ENCODE results near the gene RPS6KA5.
"Not testable (repeated sequence)": the region's sequence is repeated elsewhere in the genome, so short reads cannot be mapped to it uniquely, and the experiment has no call there.

RPS6KA5 gene

DNA sequence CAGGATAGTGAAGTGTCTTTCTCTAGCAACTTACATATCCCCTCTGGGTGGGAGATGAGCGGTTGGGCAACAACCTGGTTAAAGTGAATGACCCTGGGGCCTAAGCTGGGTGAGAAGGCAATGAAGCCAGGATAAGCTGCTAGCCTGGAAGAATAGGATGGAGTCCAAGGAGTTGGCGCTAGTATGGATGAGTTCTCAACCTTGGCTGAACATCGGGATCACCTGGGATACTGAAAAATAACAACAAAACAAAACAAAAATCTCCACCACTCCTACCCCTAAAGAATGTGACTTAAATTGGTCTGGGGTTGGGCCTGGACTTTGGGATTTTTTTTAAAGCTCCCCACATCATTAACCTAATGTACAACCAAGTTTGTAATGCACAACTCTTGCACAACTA lies 4.8 kb upstream of the RPS6KA5 start:
- no peak for DNase-seq

DNA sequence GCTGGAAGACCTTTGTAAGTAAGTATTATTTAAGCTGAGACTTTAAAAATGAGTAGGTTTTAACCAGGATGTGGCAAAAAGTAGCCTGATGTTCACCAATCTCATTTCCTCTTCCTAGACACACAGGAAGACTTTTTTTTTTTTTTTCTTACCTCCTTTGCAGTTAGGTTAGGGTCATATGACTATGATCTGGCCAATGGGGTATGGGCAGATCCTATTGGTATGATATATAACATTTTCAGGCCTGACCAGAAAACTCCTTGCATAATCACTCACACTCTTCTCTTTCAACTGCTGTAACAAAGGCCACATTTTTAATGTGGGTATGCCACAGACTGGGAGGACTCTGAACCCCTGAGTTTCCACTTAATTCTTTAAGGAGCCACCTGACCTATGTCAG lies 2.7 kb upstream of the RPS6KA5 start:
- DNase-seq = no peak

DNA sequence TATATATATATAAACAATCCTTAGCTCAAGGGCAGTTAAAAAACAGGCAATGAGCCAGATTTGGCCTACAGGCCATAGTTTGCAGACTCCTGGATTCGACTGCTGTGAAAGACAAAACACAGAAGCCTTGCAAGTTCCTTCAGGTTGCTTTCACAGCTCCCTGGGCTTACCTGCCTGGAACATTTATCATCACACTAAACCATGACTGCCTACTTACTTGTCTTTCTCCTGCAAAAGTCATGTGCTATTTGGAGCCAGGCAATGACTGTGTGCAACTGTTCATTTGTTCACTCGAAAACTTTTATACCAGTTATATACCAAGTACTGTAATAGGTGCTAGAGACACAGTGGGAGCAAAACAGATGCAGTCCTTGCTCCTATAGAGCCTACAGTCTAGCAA lies 2.2 kb upstream of the RPS6KA5 start:
- DNase-seq = no peak

DNA sequence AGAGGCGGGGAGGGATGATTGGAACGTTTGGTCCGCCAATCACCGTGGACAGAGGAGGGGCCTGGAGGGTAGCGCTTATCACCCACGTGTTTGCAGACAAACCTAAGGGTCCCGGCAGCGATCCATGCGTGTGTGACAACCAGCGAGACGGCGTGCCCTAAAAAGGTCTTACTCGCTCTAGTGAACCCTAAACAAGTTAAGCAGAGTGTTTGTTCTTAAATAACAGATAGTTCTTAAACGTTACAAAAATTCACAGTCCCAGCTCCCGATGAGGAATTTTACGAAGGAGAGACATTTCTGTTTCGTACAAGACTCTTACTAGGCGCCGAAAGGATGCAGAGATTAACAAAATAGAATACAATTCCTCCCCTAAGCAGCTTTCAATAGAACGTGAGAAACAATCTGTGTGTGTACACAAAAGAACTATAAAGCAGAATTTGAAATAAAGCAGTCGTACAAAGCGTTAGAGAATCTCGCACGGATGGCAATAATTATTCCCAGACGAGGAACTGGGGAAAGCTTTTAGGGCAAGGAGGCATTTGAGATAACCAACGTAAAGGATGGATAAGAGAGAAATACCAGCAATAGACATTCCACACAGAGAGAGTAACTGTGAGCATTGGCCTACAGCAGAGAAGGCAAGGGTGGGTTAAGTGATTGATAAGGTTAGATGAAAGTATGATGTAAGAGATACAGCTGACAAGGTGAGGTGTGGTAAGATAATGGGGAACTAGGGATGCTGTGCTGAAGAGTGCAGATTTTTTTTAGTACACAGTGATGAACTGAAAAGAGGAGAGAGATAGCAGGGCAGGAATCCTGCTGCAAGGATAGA lies 831 bp upstream of the RPS6KA5 start:
- no peak for DNase-seq

DNA sequence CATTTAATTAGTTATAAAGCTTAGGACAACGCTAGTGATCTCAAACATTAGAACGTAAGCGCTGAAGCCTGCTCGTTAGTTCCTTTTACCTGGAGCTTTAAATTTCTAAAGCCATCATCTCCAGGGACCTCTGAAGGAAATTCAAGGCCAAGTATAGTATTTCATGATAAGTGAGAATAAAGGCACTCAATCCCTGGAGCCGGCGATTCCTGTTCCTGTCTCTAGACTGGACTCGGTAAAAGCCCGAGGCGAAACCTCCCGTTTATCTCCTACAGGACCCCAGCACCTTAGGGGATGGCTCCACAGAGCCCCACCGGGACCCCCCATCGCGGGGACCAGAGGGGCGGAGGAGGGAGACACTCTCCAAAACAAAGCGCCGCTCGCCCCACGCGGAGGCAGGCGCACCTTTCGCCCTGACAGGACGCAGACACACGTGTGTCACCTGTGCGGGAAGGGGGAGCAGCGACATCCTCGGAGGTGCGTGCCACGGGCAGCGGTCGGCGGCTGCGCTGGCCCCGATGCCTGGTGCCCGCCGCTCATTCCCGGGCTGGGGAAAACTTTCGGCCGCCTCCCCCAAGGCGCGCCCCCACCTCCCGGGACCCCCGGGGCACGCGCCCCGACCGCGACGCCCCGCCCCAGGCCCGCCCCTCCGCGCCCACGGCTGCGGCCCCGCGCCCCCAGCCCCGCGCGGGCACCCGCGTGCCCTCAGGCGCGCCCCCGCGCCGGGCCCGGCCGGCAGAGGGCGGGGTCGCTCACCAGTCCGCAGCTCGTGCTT lies 678 bp downstream of the RPS6KA5 start:
- no peak for DNase-seq

DNA sequence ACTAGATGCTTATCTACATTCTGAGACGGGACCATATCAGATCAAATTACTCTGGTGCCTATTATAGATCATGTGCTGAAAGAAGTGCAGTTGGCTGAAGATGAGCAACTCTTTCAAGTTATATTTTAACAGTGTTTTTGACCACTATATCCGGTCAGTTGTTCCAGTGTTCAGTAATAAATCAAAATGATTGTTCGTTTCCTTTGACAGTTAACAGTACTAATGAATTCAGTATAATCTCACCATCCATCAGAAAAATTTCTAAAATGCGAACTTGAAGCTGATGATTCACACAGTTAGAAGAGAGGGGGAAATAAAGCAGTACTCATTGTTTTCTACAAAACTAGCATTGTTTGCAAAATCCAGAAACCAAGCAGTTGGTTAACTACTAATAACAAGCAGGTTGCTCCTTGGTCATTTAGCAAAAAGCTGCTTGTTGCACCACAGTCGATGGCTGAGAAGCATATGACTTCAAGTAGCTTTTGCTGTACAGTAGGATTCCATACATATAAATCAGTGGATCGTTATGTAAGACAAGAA lies 2.3 kb downstream of the RPS6KA5 start:
- no peak for DNase-seq

DNA sequence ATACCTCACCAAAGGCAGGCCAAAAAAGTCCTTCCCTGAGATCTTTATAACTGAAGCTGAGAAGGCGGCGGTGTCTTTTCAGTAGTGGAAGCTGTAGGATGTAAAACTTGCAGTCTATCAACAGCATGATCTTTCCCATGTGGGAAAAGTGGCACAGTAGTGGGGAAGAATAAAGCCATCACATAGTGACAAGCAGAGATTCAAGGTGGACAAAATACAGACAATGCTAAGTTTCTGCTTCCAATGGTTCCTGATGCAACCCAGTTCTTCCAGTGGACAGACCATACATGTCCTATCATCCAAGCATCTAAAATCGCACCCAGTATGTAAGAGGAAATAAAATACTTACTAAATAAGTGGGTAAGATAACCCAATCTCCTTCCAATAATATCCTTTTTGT lies 4.1 kb downstream of the RPS6KA5 start:
- no peak for DNase-seq

DNA sequence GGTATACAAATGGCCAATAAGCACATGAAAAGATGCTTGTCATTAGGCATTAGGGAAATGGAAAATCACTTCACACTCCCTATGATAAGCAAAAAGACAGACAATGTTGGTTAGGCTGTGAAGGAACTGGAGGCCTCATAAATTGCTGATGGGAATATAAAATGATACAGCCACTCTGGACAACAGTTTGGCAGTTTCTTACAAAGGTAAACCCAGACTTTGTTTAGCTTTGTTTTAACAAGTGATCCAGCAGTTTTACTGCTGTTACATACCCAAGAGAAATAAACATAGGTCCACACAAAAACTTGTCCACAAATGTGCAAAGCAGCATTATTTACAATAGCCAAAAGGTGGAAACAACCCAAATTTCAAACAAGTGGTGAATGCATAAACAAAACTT lies 5.4 kb downstream of the RPS6KA5 start:
- no peak for DNase-seq

DNA sequence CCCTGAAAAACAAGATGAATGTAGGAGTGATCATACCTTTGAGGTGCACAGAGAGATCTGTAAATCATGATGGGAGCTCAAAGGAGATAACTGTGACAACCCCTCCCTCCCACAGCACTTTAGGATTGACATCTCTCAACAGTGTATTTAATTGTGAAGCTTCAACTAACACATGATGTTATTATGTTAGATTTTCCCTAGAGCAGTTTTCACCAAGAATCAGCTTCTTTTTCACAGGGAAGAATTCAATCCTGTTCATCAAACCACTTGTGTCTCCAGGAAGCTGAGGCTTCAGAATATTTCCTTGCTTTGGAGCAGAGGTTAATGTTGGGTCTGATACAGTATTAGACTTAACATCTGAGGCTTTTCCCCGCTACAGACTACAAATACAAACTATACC lies 11.8 kb downstream of the RPS6KA5 start:
- DNase-seq = no peak

DNA sequence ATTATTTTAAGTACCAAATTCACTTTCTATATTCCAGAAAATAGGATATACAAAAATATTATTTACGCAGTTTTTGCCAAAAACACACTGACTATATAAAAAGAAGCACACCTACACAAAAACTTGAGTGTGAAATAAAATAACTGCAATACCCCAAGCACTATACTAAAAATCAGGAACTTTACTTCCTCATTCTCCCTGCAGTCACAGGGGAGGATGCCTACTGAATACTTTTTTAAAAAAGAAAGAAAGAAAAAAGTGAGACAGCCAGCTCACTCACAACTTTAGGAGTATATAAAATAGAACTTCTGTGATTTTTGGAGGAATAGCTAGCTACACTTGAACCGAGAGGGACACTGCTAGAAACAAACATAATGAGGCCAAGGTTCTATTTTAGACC lies 12.2 kb downstream of the RPS6KA5 start:
- DNase-seq = no peak

DNA sequence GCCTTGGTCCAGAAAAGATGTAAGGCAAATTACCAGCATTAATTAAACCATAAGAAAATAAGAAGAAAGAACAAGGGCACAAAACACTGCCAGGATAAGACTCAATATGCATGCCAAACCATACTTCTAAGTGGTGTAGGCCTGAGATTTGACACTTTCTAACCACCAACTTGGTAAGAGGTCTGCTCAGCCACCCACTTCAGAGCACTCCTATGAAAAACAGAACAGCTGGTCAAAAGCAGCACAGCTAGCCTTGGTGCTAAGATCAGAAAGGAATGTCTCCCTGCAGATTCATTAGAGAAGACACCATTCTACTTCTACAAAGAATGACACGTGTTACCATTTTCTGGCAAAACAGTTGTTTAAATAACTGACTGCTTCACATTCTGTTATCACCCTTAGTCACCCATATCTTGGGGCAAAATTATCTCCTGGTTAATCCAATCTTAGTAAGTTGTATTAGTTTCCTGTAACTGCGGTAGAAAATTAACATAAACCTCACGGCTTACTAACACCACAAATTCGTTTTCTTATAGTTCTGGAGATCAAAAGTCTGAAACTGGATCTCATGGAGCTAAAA lies 13.2 kb downstream of the RPS6KA5 start:
- no peak for DNase-seq

DNA sequence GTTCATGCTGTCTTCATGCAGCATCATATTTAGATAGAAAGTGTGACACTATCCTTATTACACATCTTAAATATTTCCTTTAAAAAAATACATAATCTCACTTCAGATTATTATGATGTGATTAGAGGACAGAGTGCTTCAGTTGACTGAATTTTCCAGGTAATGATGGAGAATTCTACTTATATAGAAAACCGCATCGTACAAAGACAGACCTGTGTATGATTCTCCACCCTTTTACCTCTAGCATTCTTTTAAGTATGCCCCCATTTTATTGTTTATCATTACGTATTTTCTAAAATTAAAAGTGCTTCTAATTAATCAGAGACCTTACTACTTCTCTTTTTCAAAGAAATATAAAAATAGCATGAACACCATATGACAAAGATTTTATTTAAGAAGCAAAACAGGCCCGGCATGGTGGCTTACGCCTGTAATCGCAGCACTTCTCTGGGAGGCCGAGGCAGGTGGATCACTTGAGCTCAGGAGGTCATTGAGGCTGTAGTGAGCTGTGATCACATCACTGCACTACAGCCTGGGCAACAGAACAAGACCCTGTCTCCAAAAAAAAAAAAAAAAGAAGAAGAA lies 13.9 kb downstream of the RPS6KA5 start:
- no peak for DNase-seq

DNA sequence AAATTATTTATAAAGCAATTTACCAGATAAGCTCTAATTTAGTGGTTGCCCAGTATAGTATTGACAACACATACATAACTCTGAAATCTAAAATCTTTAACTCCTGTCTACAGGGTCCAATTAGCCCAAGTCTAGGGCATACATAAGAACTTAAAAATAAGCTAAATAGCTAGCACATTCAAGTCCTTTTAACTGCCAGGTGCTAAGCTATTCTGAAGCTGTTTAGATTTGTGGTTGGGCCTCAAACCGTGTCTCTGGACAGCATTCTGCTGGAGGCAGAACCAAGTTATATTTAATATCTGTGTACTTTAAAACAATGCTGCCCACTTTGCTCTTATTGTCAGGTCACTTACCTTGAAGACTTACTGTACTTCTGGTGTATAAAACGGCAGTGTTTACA lies 19.0 kb downstream of the RPS6KA5 start:
- no peak for DNase-seq

DNA sequence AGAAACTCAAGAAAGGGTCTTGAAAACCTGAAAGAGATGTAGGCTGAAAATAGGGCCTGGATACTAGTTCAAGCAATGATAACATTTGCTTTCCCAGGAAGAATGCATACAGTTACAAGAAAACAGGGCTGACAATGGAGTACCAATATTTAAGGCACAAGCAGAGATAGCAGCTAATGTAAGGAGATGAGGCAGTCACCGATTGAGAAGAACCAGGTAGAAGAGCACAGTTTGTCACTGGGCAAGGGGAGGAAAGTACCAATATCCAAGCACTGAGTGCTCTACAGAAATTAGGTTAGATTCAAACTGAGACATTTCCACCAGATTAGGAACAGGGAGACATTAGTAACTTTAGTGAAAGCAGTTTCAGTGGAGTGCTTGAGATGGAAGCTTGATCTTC lies 19.9 kb downstream of the RPS6KA5 start:
- DNase-seq = no peak

DNA sequence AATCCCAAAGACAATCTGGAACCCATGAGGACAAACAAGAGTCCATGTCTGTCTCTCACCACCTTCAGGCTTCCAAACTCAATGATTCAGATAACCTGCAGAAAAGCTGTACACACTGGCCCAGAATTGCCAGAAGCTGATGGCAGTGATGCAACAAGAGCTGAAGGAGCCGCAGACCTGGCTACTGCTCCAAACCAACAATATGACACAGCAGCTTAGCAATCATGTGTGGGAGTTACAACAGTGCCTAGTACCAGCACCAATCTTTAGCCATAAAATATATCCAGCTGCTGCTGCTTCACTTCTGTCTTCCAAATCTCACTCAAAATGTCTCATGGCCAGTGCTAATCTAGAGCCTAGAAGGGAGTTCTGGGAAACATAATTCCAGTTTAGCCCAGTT lies 22.0 kb downstream of the RPS6KA5 start:
- no peak for DNase-seq

DNA sequence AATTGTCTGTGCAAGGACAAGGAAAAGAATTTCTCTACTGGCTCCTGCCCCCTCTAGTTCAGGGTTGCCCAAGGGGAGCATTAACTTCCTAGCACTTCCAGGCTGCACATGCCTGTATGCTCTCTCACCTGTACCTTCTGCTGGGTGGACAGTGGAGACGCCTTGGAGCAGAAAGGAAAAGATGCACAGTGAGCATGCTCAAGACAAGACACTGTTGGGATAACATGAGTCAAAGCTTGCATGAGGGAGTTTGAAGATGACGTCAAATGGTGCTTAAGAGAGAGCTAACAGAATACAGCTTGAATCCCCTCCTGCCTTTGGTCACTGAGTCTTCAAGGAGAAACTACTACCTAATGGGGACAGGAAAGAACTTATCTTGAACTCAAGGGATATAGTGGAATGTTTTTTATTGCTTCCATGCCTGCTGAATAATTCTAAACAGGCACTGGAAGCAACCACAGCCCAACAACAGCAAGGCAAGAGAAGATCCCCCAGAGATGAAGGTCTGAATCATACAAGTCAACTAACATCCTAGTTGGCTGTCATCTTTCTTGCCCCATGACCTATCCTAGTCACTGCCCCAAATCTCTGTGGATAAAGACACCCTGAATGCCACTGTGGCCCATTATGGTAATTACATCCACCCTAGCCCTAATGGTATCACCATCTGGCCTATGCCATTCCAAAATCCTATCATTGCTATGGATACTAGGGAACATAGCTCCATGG lies 23.5 kb downstream of the RPS6KA5 start:
- DNase-seq = no peak

DNA sequence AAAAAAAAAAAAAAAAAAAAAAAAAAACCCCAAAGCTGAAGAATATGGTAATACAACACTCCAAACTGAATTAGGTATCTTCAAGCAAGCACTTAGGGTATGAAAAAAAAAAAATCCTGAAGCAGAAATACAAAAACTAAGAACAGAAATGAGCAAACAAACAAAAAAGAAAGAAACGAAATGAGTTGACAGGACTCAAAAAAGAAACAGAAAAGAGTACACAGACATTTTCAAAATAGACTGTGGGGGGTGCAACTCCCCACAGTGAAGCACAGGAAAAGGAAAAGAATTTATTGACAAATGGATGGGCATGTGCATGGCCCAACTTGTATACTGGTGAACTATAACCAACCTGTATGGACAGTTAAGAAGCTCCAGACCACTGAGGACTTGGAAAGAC lies 24.6 kb downstream of the RPS6KA5 start:
- no peak for DNase-seq

DNA sequence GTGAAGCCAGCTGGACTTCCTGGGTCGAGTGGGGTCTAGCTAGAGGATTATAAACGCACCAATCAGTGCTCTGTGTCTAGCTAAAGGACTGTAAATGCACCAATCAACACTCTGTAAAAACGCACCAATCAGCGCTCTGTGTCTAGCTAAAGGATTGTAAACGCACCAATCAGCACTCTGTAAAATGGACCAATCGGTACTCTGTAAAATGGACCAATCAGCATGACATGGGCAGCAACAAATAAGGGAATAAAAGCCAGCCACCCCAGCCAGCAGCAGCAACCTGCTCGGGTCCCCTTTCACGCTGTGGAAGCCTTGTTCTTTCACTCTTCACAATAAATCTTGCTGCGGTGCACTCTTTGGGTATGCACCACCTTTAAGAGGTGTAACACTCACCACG lies 26.1 kb downstream of the RPS6KA5 start:
- DNase-seq = not testable (repeated sequence)

DNA sequence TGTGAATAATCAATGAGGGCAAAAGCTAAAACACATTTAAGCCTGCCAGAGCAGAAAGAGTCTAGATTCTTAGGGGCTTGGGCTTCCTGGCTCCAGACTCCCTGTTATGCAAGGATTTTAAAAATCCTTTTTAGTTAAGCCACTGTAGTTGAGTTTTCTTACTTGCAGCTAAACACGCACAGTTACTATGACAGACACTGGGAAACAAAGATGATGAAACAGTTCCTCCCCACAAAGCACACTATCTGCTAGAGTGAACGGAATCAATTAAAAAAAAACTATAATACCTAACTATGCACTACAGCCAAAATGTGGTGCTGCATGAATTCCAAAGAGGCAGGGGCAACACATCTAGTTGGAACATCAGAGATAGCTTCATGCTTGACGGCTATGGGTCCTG lies 28.2 kb downstream of the RPS6KA5 start:
- no peak for DNase-seq

DNA sequence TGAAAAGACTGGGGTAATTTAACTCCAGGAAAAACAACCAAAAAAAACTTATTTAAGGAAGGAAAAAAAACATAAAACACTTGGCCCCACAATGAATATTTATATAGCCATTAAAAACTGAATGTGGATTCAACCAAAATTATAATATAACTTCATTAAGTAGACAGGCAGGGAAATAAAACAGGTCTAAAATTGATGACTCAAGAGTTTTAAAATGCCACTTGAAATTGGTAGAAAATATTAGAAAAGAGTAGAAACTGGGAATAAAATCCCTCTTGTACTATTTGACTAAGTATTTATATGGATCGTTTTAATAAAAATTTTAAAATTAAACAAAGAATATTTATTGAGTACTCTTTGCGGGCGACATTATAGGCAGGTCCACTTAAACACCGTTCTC lies 28.8 kb downstream of the RPS6KA5 start:
- no peak for DNase-seq

DNA sequence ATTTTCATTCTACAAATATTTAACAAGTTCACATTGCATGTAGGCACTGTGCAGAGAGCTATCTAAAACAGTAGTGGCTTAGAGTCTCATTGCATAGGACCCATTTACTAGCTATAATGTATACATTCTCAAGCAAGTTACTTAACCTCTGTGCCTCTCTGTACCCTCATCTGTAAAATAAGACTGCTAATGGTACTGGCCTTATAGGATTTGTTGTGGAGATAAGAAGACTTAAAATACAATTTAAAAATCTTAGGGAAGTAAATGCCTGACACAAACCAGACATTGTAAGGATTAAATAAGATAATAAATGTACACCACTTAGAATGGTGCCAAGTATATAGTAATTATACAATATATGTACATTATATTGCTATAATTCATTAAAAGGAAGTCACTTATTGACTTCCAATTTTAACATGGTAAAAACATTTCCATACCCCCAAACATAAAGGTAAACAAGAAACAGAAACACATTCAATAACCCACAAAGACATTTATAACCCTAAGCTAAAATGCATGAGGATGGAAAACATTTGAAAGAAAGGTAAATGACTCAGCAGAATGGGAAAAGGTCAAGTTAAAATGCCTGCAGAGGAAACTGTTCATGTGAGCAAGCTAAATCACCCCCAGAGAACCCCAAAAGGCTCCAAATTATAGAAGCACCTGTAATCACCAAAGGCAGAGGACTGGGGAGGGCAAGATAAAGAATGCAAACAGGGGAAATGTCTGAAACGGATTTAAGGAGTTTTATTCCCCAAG lies 30.8 kb downstream of the RPS6KA5 start:
- DNase-seq = no peak

DNA sequence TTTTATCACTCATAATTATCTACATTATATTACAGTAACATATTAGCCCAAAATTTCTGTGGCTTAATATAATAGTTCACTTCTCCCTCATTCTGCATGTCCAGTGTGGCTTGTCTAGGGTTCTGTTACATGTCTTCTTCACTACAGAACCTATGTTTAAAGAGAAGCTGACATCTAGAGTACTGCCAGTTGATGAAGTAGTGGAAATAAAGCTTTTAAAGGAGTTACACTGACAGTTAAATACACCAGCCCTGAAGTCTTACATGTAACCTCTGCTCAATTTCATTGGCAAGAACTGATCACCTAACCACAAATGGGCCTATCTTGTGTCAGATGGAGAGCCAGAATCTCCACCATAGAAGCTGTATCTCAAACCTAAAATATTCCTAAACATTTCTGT lies 32.9 kb downstream of the RPS6KA5 start:
- DNase-seq = no peak
